NOMO-1 treated with dmso at 0.1 percent for 144 hours (cell line): ENCODE results near the gene PRUNE1.

ENCODE experiments used
- DNase-seq: peaks from one replicate; lab custom pipeline; 2025; ENCODE audit not compliant: unreplicated experiment; lab: John Stamatoyannopoulos, UW

PRUNE1 gene

GRCh38 chr1:150976879-150977694 lies 31.2 kb upstream of the PRUNE1 start:
- DNase-seq: peak; percentile 90

GRCh38 chr1:150979092-150980056 lies 28.9 kb upstream of the PRUNE1 start:
- DNase-seq: peak; percentile 70

GRCh38 chr1:150981177-150981804 lies 27.0 kb upstream of the PRUNE1 start:
- no peak for DNase-seq

- no peak for DNase-seq
These were observed 26.2 kb upstream of the PRUNE1 start, which contains the start of gene ANXA9 for GRCh38 chr1:150981805-150982712. ANXA9 (plus strand) TSS chr1:150982292; CDS start chr1:150983106, 814 bp downstream.

GRCh38 chr1:150985179-150985825 lies 22.9 kb upstream of the PRUNE1 start:
- DNase-seq: no peak

- no peak for DNase-seq
These were observed 20.3 kb upstream of the PRUNE1 start for GRCh38 chr1:150987924-150988323.

- DNase-seq: no peak
These were observed 15.6 kb upstream of the PRUNE1 start for GRCh38 chr1:150992626-150993025.

GRCh38 chr1:150994248-150994647 lies 14.0 kb upstream of the PRUNE1 start:
- DNase-seq: no peak

- DNase-seq: no peak
These were observed 12.8 kb upstream of the PRUNE1 start for GRCh38 chr1:150995460-150995859.

- no peak for DNase-seq
These were observed 12.4 kb upstream of the PRUNE1 start for GRCh38 chr1:150995896-150996295.

GRCh38 chr1:150997126-150997872 lies 10.9 kb upstream of the PRUNE1 start:
- no peak for DNase-seq

- DNase-seq: no peak
These were observed 10.3 kb upstream of the PRUNE1 start for GRCh38 chr1:150997949-150998348.

- DNase-seq: no peak
These were observed 9.1 kb upstream of the PRUNE1 start for GRCh38 chr1:150999051-150999674.

GRCh38 chr1:150999926-151000325 lies 8.3 kb upstream of the PRUNE1 start:
- DNase-seq: no peak

GRCh38 chr1:151000408-151000807 lies 7.8 kb upstream of the PRUNE1 start:
- DNase-seq: no peak

- DNase-seq: peak; percentile 17
These were observed 6.6 kb upstream of the PRUNE1 start for GRCh38 chr1:151001602-151002001.

- DNase-seq: no peak
These were observed 6.2 kb upstream of the PRUNE1 start for GRCh38 chr1:151002051-151002450.

- no peak for DNase-seq
These were observed 5.6 kb upstream of the PRUNE1 start for GRCh38 chr1:151002611-151003010.

- DNase-seq: peak; percentile 35
These were observed 5.1 kb upstream of the PRUNE1 start for GRCh38 chr1:151003180-151003579.
